Cerebellar nuclear complex (tissue), 1 donor: ENCODE results near the gene MBD2.
"Not testable (repeated sequence)": the region's sequence is repeated elsewhere in the genome, so short reads cannot be mapped to it uniquely, and the experiment has no call there.

ENCODE experiments used
- DNase-seq, 2 experiments: peaks; one replicate each; lab custom pipeline; 2025; lab: John Stamatoyannopoulos, UW

MBD2 gene

GRCh38 chr18:54238173-54238936 lies 13.9 kb upstream of the MBD2 start:
- DNase-seq = no peak

GRCh38 chr18:54235871-54236270 lies 11.4 kb upstream of the MBD2 start:
- no peak for DNase-seq

GRCh38 chr18:54233747-54234146 lies 9.3 kb upstream of the MBD2 start:
- DNase-seq = no peak

GRCh38 chr18:54233228-54233625 lies 8.8 kb upstream of the MBD2 start:
- no peak for DNase-seq

GRCh38 chr18:54232485-54233227 lies 8.2 kb upstream of the MBD2 start:
- no peak for DNase-seq

GRCh38 chr18:54229421-54230059 lies 5.1 kb upstream of the MBD2 start:
- no peak for DNase-seq

- DNase-seq = no peak
Measured at GRCh38 chr18:54228364-54228763, 3.9 kb upstream of the MBD2 start.

- DNase-seq = no peak
Measured at GRCh38 chr18:54223568-54224241, 764 bp downstream of the MBD2 start.

GRCh38 chr18:54222922-54223567 lies 1.4 kb downstream of the MBD2 start:
- no peak for DNase-seq

- no peak for DNase-seq
Measured at GRCh38 chr18:54220406-54220805, 4.1 kb downstream of the MBD2 start.

- not testable (repeated sequence) for DNase-seq
Measured at GRCh38 chr18:54218803-54219202, 5.7 kb downstream of the MBD2 start.

GRCh38 chr18:54218299-54218698 lies 6.2 kb downstream of the MBD2 start:
- DNase-seq = no peak

GRCh38 chr18:54217624-54218023 lies 6.8 kb downstream of the MBD2 start:
- DNase-seq = no peak

GRCh38 chr18:54215069-54215468 lies 9.4 kb downstream of the MBD2 start:
- no peak for DNase-seq

GRCh38 chr18:54210463-54210862 lies 14.0 kb downstream of the MBD2 start:
- DNase-seq = no peak

- DNase-seq = no peak
Measured at GRCh38 chr18:54209471-54210180, 14.8 kb downstream of the MBD2 start.

GRCh38 chr18:54206447-54206846 lies 18.0 kb downstream of the MBD2 start:
- DNase-seq = no peak

GRCh38 chr18:54205959-54206358 lies 18.5 kb downstream of the MBD2 start:
- DNase-seq = no peak

GRCh38 chr18:54205448-54205847 lies 19.0 kb downstream of the MBD2 start:
- not testable (repeated sequence) for DNase-seq

- no peak for DNase-seq
Measured at GRCh38 chr18:54204883-54205282, 19.6 kb downstream of the MBD2 start.

- no peak for DNase-seq
Measured at GRCh38 chr18:54203914-54204313, 20.6 kb downstream of the MBD2 start.
